ENCODE measurements around the gene MAOB.
A peak's percentile ranks its signal among the peaks of the same experiment; 100 is the strongest.

The MAOB gene

GRCh38 chrX:43880425-43880824 is 1.8 kb downstream of the MAOB start:
- TF ChIP-seq SPI1 (IDR thresholded peaks at IDR 0.05; ENCODE audit: borderline replicate concordance, low read depth) = no peak
- no peak for TF ChIP-seq POLR2AphosphoS5 (IDR thresholded peaks at IDR 0.05; ENCODE audit: low read depth)
- TF ChIP-seq REST (IDR thresholded peaks at IDR 0.05; ENCODE audit: insufficient replicate concordance, low read depth) = no peak
- TF ChIP-seq CTCF (IDR thresholded peaks at IDR 0.05; ENCODE audit: insufficient read depth, low read length) = no peak
- no peak for TF ChIP-seq GABPA (IDR thresholded peaks at IDR 0.05; ENCODE audit: low read depth)
- Histone ChIP-seq H3K27me3 (ENCODE audit: insufficient read depth, poor library complexity, severe bottlenecking) (peaks cover 3% of the 10 kb centered on the region), H3K4me3 (replicated peaks; ENCODE audit: insufficient read depth, low read length) (no peak overlapping the region), H3K27ac (replicated peaks) (no peak overlapping the region)
- DNase-seq (ENCODE audit: low read depth in 1 of 2, low spot score in 1 of 2) = no peak

- no peak for TF ChIP-seq REST (IDR thresholded peaks at IDR 0.05; ENCODE audit: insufficient replicate concordance, low read depth)
- TF ChIP-seq CTCF (IDR thresholded peaks at IDR 0.05; ENCODE audit: insufficient read depth, low read length) = no peak
- H3K27me3 ChIP-seq (ENCODE audit: insufficient read depth, poor library complexity, severe bottlenecking) = peaks cover 3% of the 10 kb centered on the region
- no peak overlapping the region for H3K27ac ChIP-seq (replicated peaks)
- no peak overlapping the region for H3K4me3 ChIP-seq (replicated peaks; ENCODE audit: insufficient read depth, low read length)
- no peak for DNase-seq (ENCODE audit: low read depth in 1 of 2, low spot score in 1 of 2)
Measured at GRCh38 chrX:43878906-43879526, 3.2 kb downstream of the MAOB start.

- peaks cover 3% of the 10 kb centered on the region for H3K27me3 ChIP-seq (ENCODE audit: insufficient read depth, poor library complexity, severe bottlenecking)
- no peak overlapping the region for H3K4me3 ChIP-seq (replicated peaks; ENCODE audit: insufficient read depth, low read length)
- H3K27ac ChIP-seq (replicated peaks) = no peak overlapping the region
- DNase-seq (ENCODE audit: low read depth in 1 of 2, low spot score in 1 of 2) = no peak
- no peak for TF ChIP-seq POLR2AphosphoS5 (IDR thresholded peaks at IDR 0.05; ENCODE audit: low read depth)
- TF ChIP-seq REST (IDR thresholded peaks at IDR 0.05; ENCODE audit: insufficient replicate concordance, low read depth) = no peak
- peak; percentile 39; the same call in 1 of the 2 replicates for TF ChIP-seq SPI1 (IDR thresholded peaks at IDR 0.05; ENCODE audit: borderline replicate concordance, low read depth)
Measured at GRCh38 chrX:43876680-43877079, 5.6 kb downstream of the MAOB start.
